HG03280 (cell line): ENCODE data around the gene WLS.

ENCODE experiments used
- ATAC-seq: cut with Tn5 transposase; IDR thresholded peaks from one replicate; pipeline ENCODE4 v1.9.1; 2021; ENCODE audit warnings: mild to moderate bottlenecking, moderate library complexity; ENCODE audit not compliant: unreplicated experiment

WLS gene

GRCh38 chr1:68103884-68104554 lies 128.3 kb downstream of the WLS start:
- no peak for ATAC-seq

GRCh38 chr1:68103011-68103545 lies 129.2 kb downstream of the WLS start:
- no peak for ATAC-seq

GRCh38 chr1:68101829-68102228 lies 130.5 kb downstream of the WLS start:
- no peak for ATAC-seq

- no peak for ATAC-seq
Observed at GRCh38 chr1:68100571-68100970, 131.8 kb downstream of the WLS start.

- ATAC-seq, result no peak
Observed at GRCh38 chr1:68093737-68094136, 138.6 kb downstream of the WLS start.

- no peak for ATAC-seq
Observed at GRCh38 chr1:68087184-68087583, 145.1 kb downstream of the WLS start.

- no peak for ATAC-seq
Observed at GRCh38 chr1:68085752-68086151, 146.6 kb downstream of the WLS start.

GRCh38 chr1:68083686-68084085 lies 148.6 kb downstream of the WLS start:
- ATAC-seq, result no peak

- ATAC-seq, result no peak
Observed at GRCh38 chr1:68081775-68082283, 150.5 kb downstream of the WLS start.

GRCh38 chr1:68078647-68079046 lies 153.7 kb downstream of the WLS start:
- ATAC-seq, result no peak
